Osteoblast (primary cell): Measurements from ENCODE around the gene PABPC1L. TPM values are rescaled to one million over a fixed set of nuclear protein-coding genes. Genes with fewer than 3 reads are reported as not detected.
A peak's percentile ranks its signal among the peaks of the same experiment; 100 is the strongest.

Experiments
- DNase-seq: peaks from one replicate; pipeline ENCODE4 v3.0.0; 2011; ENCODE audit warnings: low spot score, mixed read lengths; ENCODE audit not compliant: insufficient read length; ENCODE audit errors: missing footprints
- H2AFZ ChIP-seq: 2 replicates; pipeline ENCODE4 v1.6.0; 2011; ENCODE audit warnings: mild to moderate bottlenecking, low read length
- H3K27ac ChIP-seq: 2 replicates; pipeline ENCODE4 v1.5.1; 2011; ENCODE audit warnings: mild to moderate bottlenecking, low read depth, low read length, moderate library complexity
- H3K27me3 ChIP-seq: 2 replicates; pipeline ENCODE4 v1.6.0; 2012; ENCODE audit warnings: mild to moderate bottlenecking, control low read depth, inconsistent platforms, low read length, moderate library complexity; ENCODE audit not compliant: insufficient read depth
- H3K36me3 ChIP-seq: 2 replicates; pipeline ENCODE4 v1.5.1; 2011; ENCODE audit warnings: mild to moderate bottlenecking, low read length, control low read depth, moderate library complexity; ENCODE audit not compliant: insufficient read depth
- H3K4me1 ChIP-seq: 2 replicates; pipeline ENCODE4 v1.5.1; 2011; ENCODE audit warnings: mild to moderate bottlenecking, low read length, control low read depth, moderate library complexity; ENCODE audit not compliant: insufficient read depth
- H3K4me2 ChIP-seq: 2 replicates; pipeline ENCODE4 v1.6.0; 2011; ENCODE audit warnings: mild to moderate bottlenecking, low read length; ENCODE audit not compliant: insufficient read depth
- H3K4me3 ChIP-seq: fragments of 200-600 bp; sonication (generic); 3 replicates; pipeline ENCODE4 v1.5.1; 2012; ENCODE audit warnings: mild to moderate bottlenecking, low read length, inconsistent platforms; ENCODE audit not compliant: insufficient read depth
- H3K79me2 ChIP-seq: 2 replicates; pipeline ENCODE4 v1.6.0; 2012; ENCODE audit warnings: mild to moderate bottlenecking, low read length, control low read depth, inconsistent platforms; ENCODE audit not compliant: insufficient read depth
- H3K9me3 ChIP-seq: 2 replicates; pipeline ENCODE4 v1.5.1; 2011; ENCODE audit warnings: low read depth, low read length, control low read depth
- H4K20me1 ChIP-seq: 2 replicates; pipeline ENCODE4 v1.6.0; 2012; ENCODE audit warnings: mild to moderate bottlenecking, low read length, control low read depth; ENCODE audit not compliant: insufficient read depth
- CTCF ChIP-seq: IDR thresholded peaks from 2 replicates; pipeline ENCODE4 v1.5.1; 2011; ENCODE audit warnings: mild to moderate bottlenecking, low read depth, low read length, moderate library complexity; ENCODE audit errors: extremely low read depth
- total RNA-seq: library from RNA; depleted of rRNA; stranded (reverse); fragments of >200 nt; gene quantifications from 2 replicates; pipeline ENCODE4 v1.2.3, GENCODE V29; 2012

The PABPC1L gene
- total RNA-seq, 1 donor, result 15.6 TPM

- H3K79me2 ChIP-seq, result peaks cover 75% of the 10 kb centered on the region
- no peak for DNase-seq
- H3K4me1 ChIP-seq, result peaks cover 30% of the 10 kb centered on the region
- peak overlapping the region; percentile 75 for H3K4me2 ChIP-seq
- peaks cover 55% of the 10 kb centered on the region for H4K20me1 ChIP-seq
- peak overlapping the region; percentile 95 for H3K4me3 ChIP-seq
- H3K9me3 ChIP-seq, result no peaks in the 10 kb centered on the region
- no peak overlapping the region for H3K27ac ChIP-seq
- TF ChIP-seq CTCF, result no peak
- no peaks in the 10 kb centered on the region for H3K36me3 ChIP-seq
- no peaks in the 10 kb centered on the region for H3K27me3 ChIP-seq
- H2AFZ ChIP-seq, result no peak overlapping the region
Measured at GRCh38 chr20:44887466-44887865, 22.4 kb upstream of the PABPC1L start.

- Histone ChIP-seq H3K27me3 (no peaks in the 10 kb centered on the region), H4K20me1 (peaks cover 59% of the 10 kb centered on the region), H3K27ac (no peak overlapping the region), H3K36me3 (no peaks in the 10 kb centered on the region), H3K79me2 (peaks cover 85% of the 10 kb centered on the region), H2AFZ (no peak overlapping the region), H3K4me1 (peaks cover 30% of the 10 kb centered on the region), H3K4me2 (peak overlapping the region; percentile 45), H3K9me3 (no peaks in the 10 kb centered on the region), H3K4me3 (no peak overlapping the region)
- peak; percentile 83 for DNase-seq
- peak; percentile 39 for TF ChIP-seq CTCF
Measured at GRCh38 chr20:44888226-44889103, 21.4 kb upstream of the PABPC1L start.

- peaks cover 98% of the 10 kb centered on the region for H3K79me2 ChIP-seq
- no peak overlapping the region for H2AFZ ChIP-seq
- H4K20me1 ChIP-seq, result peaks cover 81% of the 10 kb centered on the region
- DNase-seq, result no peak
- no peak overlapping the region for H3K27ac ChIP-seq
- no peaks in the 10 kb centered on the region for H3K27me3 ChIP-seq
- peaks cover 7% of the 10 kb centered on the region for H3K36me3 ChIP-seq
- no peaks in the 10 kb centered on the region for H3K9me3 ChIP-seq
- no peak overlapping the region for H3K4me3 ChIP-seq
- H3K4me1 ChIP-seq, result peaks cover 28% of the 10 kb centered on the region
- no peak for TF ChIP-seq CTCF
- no peak overlapping the region for H3K4me2 ChIP-seq
Measured at GRCh38 chr20:44891826-44892225, 18.0 kb upstream of the PABPC1L start.

GRCh38 chr20:44894959-44895358, 14.9 kb upstream of the PABPC1L start:
- no peak overlapping the region for H3K4me3 ChIP-seq
- DNase-seq, result no peak
- no peak overlapping the region for H2AFZ ChIP-seq
- peaks cover 98% of the 10 kb centered on the region for H3K79me2 ChIP-seq
- no peak overlapping the region for H3K27ac ChIP-seq
- H3K27me3 ChIP-seq, result no peaks in the 10 kb centered on the region
- H3K4me1 ChIP-seq, result peaks cover 10% of the 10 kb centered on the region
- H3K9me3 ChIP-seq, result no peaks in the 10 kb centered on the region
- H4K20me1 ChIP-seq, result peaks cover 76% of the 10 kb centered on the region
- no peak for TF ChIP-seq CTCF
- H3K4me2 ChIP-seq, result no peak overlapping the region
- H3K36me3 ChIP-seq, result peaks cover 7% of the 10 kb centered on the region
